ENCODE measurements around the gene GIT1. TPM values are rescaled to one million over a fixed set of nuclear protein-coding genes. Genes with fewer than 3 reads are reported as not detected.

The GIT1 gene
- total and polyA plus RNA-seq, 2 experiments from 2014 or later, result 37.5 to 52.1 TPM

GRCh38 chr17:29526322-29526721 lies 63.1 kb downstream of the GIT1 start:
- no peak overlapping the region for H3K27ac ChIP-seq
- H3K27me3 ChIP-seq, result no peaks in the 10 kb centered on the region
- no peak overlapping the region for H3K4me3 ChIP-seq
- no peaks in the 10 kb centered on the region for H3K4me1 ChIP-seq (ENCODE audit: low read depth)
- no peak for TF ChIP-seq CTCF (IDR thresholded peaks at IDR 0.05; ENCODE audit: low read depth, low read length)
- H3K36me3 ChIP-seq, result peaks cover 52% of the 10 kb centered on the region
- peak in 1 of 2 donors; percentile 1 for DNase-seq (ENCODE audit: low read depth in 1 of 2, low spot score in 1 of 2)
- no peaks in the 10 kb centered on the region for H3K9me3 ChIP-seq (ENCODE audit: low read depth)

GRCh38 chr17:29524692-29525091 lies 64.8 kb downstream of the GIT1 start:
- no peaks in the 10 kb centered on the region for H3K27me3 ChIP-seq
- TF ChIP-seq CTCF (IDR thresholded peaks at IDR 0.05; ENCODE audit: low read depth, low read length), result no peak
- H3K9me3 ChIP-seq (ENCODE audit: low read depth), result no peaks in the 10 kb centered on the region
- peaks cover 43% of the 10 kb centered on the region for H3K36me3 ChIP-seq
- no peak overlapping the region for H3K4me3 ChIP-seq
- H3K4me1 ChIP-seq (ENCODE audit: low read depth), result no peaks in the 10 kb centered on the region
- H3K27ac ChIP-seq, result no peak overlapping the region
- no peak for DNase-seq (ENCODE audit: low read depth in 1 of 2, low spot score in 1 of 2)

Other genes with a start within 250 kb of the GIT1 start
- 35.0 and 43.1 TPM in 2 replicates for gene TAOK1, start 199.3 kb downstream of the GIT1 start, total RNA-seq
- 5.8 and 8.0 TPM in 2 replicates for gene TAOK1, start 199.3 kb downstream of the GIT1 start, polyA plus RNA-seq
- gene ABHD15, start 22.6 kb downstream of the GIT1 start, total RNA-seq, result 5.8 and 7.2 TPM in 2 replicates
- gene ABHD15, start 22.6 kb downstream of the GIT1 start, polyA plus RNA-seq, result 4.8 and 5.3 TPM in 2 replicates
- gene TP53I13, start 20.9 kb downstream of the GIT1 start, total RNA-seq, result 100 and 105 TPM in 2 replicates
- gene TP53I13, start 20.9 kb downstream of the GIT1 start, polyA plus RNA-seq, result 102 and 104 TPM in 2 replicates
- 7.5 and 12.7 TPM in 2 replicates for gene ANKRD13B, start 3.5 kb upstream of the GIT1 start, total RNA-seq
- 6.3 and 7.4 TPM in 2 replicates for gene ANKRD13B, start 3.5 kb upstream of the GIT1 start, polyA plus RNA-seq
- 127 and 243 TPM in 2 replicates for gene CORO6, start 33.3 kb upstream of the GIT1 start, total RNA-seq
- gene CORO6, start 33.3 kb upstream of the GIT1 start, polyA plus RNA-seq, result 163 and 255 TPM in 2 replicates